ENCODE data around the gene LAMA2. TPM values are rescaled to one million over a fixed set of nuclear protein-coding genes. Genes with fewer than 3 reads are reported as not detected.
A peak's percentile ranks its signal among the peaks of the same experiment; 100 is the strongest.

The LAMA2 gene
- total and polyA plus RNA-seq, 2 experiments from 2014 or later: 0.91 to 6.4 TPM

DNA sequence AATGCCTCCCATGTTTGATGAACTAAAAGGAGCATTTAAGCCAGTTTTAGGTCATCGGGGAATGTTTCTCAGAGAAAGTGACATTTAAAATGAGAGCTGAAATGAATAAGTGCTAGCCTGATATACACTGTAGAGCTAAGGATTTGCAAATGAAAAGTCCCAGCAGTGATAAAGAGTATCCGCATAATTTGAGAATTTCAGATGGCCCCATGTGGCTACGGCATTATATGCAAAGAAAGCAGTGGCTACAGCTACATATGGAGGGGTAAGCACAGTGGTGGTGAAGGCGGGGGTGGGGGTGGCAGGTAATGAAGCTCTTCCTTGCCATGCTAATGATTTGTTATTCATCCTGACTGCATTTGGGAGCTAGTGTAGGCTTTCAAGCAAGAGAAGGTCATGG, 455.7 kb downstream of the LAMA2 start:
- Histone ChIP-seq H3K9me2 (ENCODE audit: insufficient read depth) (peaks cover 5% of the 10 kb centered on the region; the same call in 1 of the 2 replicates), H3K4me2 (peak overlapping the region; percentile 33; the same call in 1 of the 2 replicates), H4K20me1 (replicated peaks; ENCODE audit: insufficient read depth) (no peaks in the 10 kb centered on the region), H3K27ac (ENCODE audit: low read depth) (no peak overlapping the region), H3K4me3 (no peak overlapping the region), H3K4me1 (ENCODE audit: insufficient read depth) (peaks cover 11% of the 10 kb centered on the region), H3K36me3 (ENCODE audit: insufficient read depth) (no peaks in the 10 kb centered on the region), H3F3A (replicated peaks; ENCODE audit: low read depth) (no peaks in the 10 kb centered on the region), H3K79me2 (replicated peaks; ENCODE audit: insufficient read depth) (no peaks in the 10 kb centered on the region), H3K27me3 (ENCODE audit: insufficient read depth) (no peaks in the 10 kb centered on the region), H2AFZ (no peak overlapping the region)
- no peak overlapping the region for H3K4me3 Mint-ChIP-seq
- H3K36me3 Mint-ChIP-seq (ENCODE audit: low read depth): peaks cover 3% of the 10 kb centered on the region; the same call in 2 of the 3 replicates
- TF ChIP-seq ZNF331 (CRISPR knock-in tag; IDR thresholded peaks at IDR 0.05; ENCODE audit: low read depth) (no peak), POLR2AphosphoS5 (IDR thresholded peaks at IDR 0.05; ENCODE audit: low read depth) (no peak)
- no peaks in the 10 kb centered on the region for H3K27me3 Mint-ChIP-seq (ENCODE audit: insufficient read depth, low read depth, poor library complexity)
- DNase-seq (ENCODE audit: low spot score) (no peak), ATAC-seq (no peak; the same call in 2 of the 3 replicates)
- H3K27ac Mint-ChIP-seq: no peak overlapping the region
- peaks cover 14% of the 10 kb centered on the region for H3K4me1 Mint-ChIP-seq
- H3K9me3 Mint-ChIP-seq: no peaks in the 10 kb centered on the region

DNA sequence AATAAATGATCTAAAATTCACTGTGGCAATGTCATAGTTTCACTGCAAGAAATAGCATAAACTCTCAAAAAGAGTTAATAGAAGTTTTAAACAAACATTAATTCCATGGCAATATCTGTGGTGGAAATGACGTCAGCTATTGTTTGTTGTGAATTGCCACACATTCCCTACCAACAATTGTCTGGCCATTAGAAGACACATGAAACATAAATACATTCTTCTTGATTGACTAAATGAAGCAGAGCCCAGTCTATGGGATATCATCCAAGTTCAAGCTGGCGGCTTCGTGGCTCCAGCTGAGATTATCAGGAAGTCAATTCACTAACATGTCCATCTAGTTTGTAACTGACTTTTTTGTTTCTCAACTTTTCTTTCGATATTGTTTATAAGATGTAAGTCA, 458.0 kb downstream of the LAMA2 start:
- H3K36me3 ChIP-seq (ENCODE audit: insufficient read depth): no peaks in the 10 kb centered on the region
- no peak overlapping the region for H3K4me2 ChIP-seq
- Mint-ChIP-seq H3K4me1 (peaks cover 14% of the 10 kb centered on the region), H3K36me3 (ENCODE audit: low read depth) (peaks cover 3% of the 10 kb centered on the region; the same call in 2 of the 3 replicates), H3K27me3 (ENCODE audit: insufficient read depth, low read depth, poor library complexity) (no peaks in the 10 kb centered on the region), H3K27ac (no peak overlapping the region), H3K9me3 (no peaks in the 10 kb centered on the region), H3K4me3 (no peak overlapping the region)
- DNase-seq (ENCODE audit: low spot score): no peak
- no peak for ATAC-seq
- H3K4me3 ChIP-seq: no peak overlapping the region
- H3K79me2 ChIP-seq (replicated peaks; ENCODE audit: insufficient read depth): no peaks in the 10 kb centered on the region
- H3F3A ChIP-seq (replicated peaks; ENCODE audit: low read depth): no peaks in the 10 kb centered on the region
- TF ChIP-seq STAT1 (IDR thresholded peaks at IDR 0.05; ENCODE audit: unreplicated experiment): no peak
- H3K4me1 ChIP-seq (ENCODE audit: insufficient read depth): peaks cover 11% of the 10 kb centered on the region
- no peak overlapping the region for H3K27ac ChIP-seq (ENCODE audit: low read depth)
- H2AFZ ChIP-seq: no peak overlapping the region
- H4K20me1 ChIP-seq (replicated peaks; ENCODE audit: insufficient read depth): no peaks in the 10 kb centered on the region
- H3K9me2 ChIP-seq (ENCODE audit: insufficient read depth): peaks cover 5% of the 10 kb centered on the region
- no peaks in the 10 kb centered on the region for H3K27me3 ChIP-seq (ENCODE audit: insufficient read depth)

DNA sequence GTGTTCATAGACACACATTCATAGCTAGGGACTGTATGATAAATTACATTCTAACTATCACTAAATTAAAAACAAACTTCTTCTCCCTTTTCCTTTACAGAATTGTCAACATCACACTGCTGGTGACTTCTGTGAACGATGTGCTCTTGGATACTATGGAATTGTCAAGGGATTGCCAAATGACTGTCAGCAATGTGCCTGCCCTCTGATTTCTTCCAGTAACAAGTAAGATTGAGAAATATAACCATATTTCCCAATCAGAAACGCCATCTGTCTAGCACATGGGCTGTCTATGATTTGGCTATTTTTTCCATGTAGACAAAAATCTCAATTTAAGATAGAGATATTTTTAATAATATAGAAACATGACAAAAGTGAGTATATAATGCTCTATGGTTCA, 459.3 kb downstream of the LAMA2 start:
- peaks cover 5% of the 10 kb centered on the region for H3K9me2 ChIP-seq (ENCODE audit: insufficient read depth)
- H3F3A ChIP-seq (replicated peaks; ENCODE audit: low read depth): no peaks in the 10 kb centered on the region
- no peak overlapping the region for H3K4me3 Mint-ChIP-seq
- peaks cover 11% of the 10 kb centered on the region for H3K4me1 ChIP-seq (ENCODE audit: insufficient read depth)
- no peak overlapping the region for H3K27ac Mint-ChIP-seq
- no peak overlapping the region for H3K27ac ChIP-seq (ENCODE audit: low read depth)
- H3K4me1 Mint-ChIP-seq: peaks cover 12% of the 10 kb centered on the region
- DNase-seq (ENCODE audit: low spot score) (no peak), ATAC-seq (no peak)
- H3K9me3 Mint-ChIP-seq: no peaks in the 10 kb centered on the region
- no peaks in the 10 kb centered on the region for H3K27me3 Mint-ChIP-seq (ENCODE audit: insufficient read depth, low read depth, poor library complexity)
- H3K27me3 ChIP-seq (ENCODE audit: insufficient read depth): no peaks in the 10 kb centered on the region
- no peak overlapping the region for H3K4me2 ChIP-seq
- peaks cover 3% of the 10 kb centered on the region; the same call in 2 of the 3 replicates for H3K36me3 Mint-ChIP-seq (ENCODE audit: low read depth)
- H3K4me3 ChIP-seq: no peak overlapping the region
- no peaks in the 10 kb centered on the region for H3K79me2 ChIP-seq (replicated peaks; ENCODE audit: insufficient read depth)
- no peaks in the 10 kb centered on the region for H4K20me1 ChIP-seq (replicated peaks; ENCODE audit: insufficient read depth)
- H2AFZ ChIP-seq: no peak overlapping the region
- no peaks in the 10 kb centered on the region for H3K36me3 ChIP-seq (ENCODE audit: insufficient read depth)
- no peak for TF ChIP-seq EZH2 (IDR thresholded peaks at IDR 0.05; ENCODE audit: low read depth, unreplicated experiment)
- no peak for TF ChIP-seq STAT1 (IDR thresholded peaks at IDR 0.05; ENCODE audit: unreplicated experiment)
- no peak for TF ChIP-seq ETS1 (IDR thresholded peaks at IDR 0.05)
- no peak for TF ChIP-seq NANOG (IDR thresholded peaks at IDR 0.05; ENCODE audit: borderline replicate concordance)
- TF ChIP-seq, protein P1, sequence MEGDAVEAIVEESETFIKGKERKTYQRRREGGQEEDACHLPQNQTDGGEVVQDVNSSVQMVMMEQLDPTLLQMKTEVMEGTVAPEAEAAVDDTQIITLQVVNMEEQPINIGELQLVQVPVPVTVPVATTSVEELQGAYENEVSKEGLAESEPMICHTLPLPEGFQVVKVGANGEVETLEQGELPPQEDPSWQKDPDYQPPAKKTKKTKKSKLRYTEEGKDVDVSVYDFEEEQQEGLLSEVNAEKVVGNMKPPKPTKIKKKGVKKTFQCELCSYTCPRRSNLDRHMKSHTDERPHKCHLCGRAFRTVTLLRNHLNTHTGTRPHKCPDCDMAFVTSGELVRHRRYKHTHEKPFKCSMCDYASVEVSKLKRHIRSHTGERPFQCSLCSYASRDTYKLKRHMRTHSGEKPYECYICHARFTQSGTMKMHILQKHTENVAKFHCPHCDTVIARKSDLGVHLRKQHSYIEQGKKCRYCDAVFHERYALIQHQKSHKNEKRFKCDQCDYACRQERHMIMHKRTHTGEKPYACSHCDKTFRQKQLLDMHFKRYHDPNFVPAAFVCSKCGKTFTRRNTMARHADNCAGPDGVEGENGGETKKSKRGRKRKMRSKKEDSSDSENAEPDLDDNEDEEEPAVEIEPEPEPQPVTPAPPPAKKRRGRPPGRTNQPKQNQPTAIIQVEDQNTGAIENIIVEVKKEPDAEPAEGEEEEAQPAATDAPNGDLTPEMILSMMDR (conservative IDR thresholded peaks at IDR 0.05; ENCODE audit: low read depth in 2 of 2): no peak
- no peak for TF ChIP-seq ZNF114 (CRISPR knock-in tag; IDR thresholded peaks at IDR 0.05)
- TF ChIP-seq CREB1 (CRISPR knock-in tag; IDR thresholded peaks at IDR 0.05; ENCODE audit: low read depth): no peak
- no peak for TF ChIP-seq JUNB (IDR thresholded peaks at IDR 0.05; ENCODE audit: unreplicated experiment)
